Heart left ventricle (tissue), 13 donors: ENCODE results near the gene DNMT1.

Experiments
- CTCF ChIP-seq, 12 donors: fragments of 200-600 bp; sonication (generic) in 4 of 12; IDR thresholded peaks; one replicate each; pipeline versions ENCODE4 v1.5.0 to v1.8.0; 2018 to 2022; ENCODE audit warnings: antibody characterized with exemption in 12 of 12, mild to moderate bottlenecking in 5 of 12
- POLR2A ChIP-seq, 2 donors: fragments of 450-650 bp; IDR thresholded peaks; one replicate each; pipeline ENCODE4 v1.6.1; 2017; ENCODE audit warnings: antibody characterized with exemption in 2 of 2, mild to moderate bottlenecking in 2 of 2, moderate library complexity in 2 of 2
- donor health status: ischemic (EF 13 %, LVEDD 7.1; RV severe dilation, severe dysfunction).
- donor health status: DM: no; HTN: yes; CAD: no.
- donor health status: DM: no; HTN: no; CAD: no.
- donor health status: ischemic (EF 25% LVEDD 6.9; RV normal size, moderate dysfunction).
- donor health status: ischemic (EF 25% LVEDD 5.7; RV mildly dilated, moderate dysfunction).
- donor health status: ischemic (EF 35%, LVEDD 5.7; RV mildly dilated, moderate dysfunction).
- donor health status: nonischemic (EF 11% LVEDD 7.7; RV severe dilation, severe dysfunction).
- donor health status: DM: yes; HTN: yes; CAD: no.
- donor health status: PGD.
- donor health status: ischemic (EF 29% LVEDD 5.4; RV normal size, mild dysfunction).
- donor health status: nonischemic (EF 23%, LVEDD 6.1; RV moderate dilation, normal function).

GRCh38 chr19:10092648-10093294 is 102.0 kb downstream of the DNMT1 start:
- TF ChIP-seq CTCF (IDR thresholded peaks at IDR 0.05) (no peak), POLR2A (IDR thresholded peaks at IDR 0.05) (no peak)
